GM19193 (cell line): ENCODE results near the gene SRD5A1.

ENCODE experiments used
- POLR2A ChIP-seq: IDR thresholded peaks from 4 replicates; pipeline ENCODE4 v1.6.1; 2011; ENCODE audit not compliant: insufficient read depth, insufficient read length; ENCODE audit errors: extremely low read depth

Gene SRD5A1

DNA sequence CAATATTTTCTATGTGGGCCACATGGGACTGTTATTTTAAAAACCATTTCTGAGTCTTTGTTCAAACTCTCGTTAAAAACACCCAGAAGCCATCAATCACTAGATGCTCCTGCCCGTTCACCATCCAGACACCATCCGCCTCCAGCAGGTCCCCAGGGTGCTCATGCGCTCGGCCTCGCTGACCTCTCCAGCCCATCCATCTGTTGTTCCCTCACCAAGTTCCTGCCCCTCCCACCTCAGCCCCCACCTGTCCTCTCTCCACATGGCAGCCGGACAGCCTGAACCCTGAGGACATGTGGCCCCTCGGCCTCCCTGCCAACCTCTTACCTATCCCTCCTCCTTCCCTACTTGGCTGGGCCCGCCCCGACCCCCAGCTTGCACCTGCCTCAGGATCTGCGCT lies 32.0 kb upstream of the SRD5A1 start:
- no peak for TF ChIP-seq POLR2A

DNA sequence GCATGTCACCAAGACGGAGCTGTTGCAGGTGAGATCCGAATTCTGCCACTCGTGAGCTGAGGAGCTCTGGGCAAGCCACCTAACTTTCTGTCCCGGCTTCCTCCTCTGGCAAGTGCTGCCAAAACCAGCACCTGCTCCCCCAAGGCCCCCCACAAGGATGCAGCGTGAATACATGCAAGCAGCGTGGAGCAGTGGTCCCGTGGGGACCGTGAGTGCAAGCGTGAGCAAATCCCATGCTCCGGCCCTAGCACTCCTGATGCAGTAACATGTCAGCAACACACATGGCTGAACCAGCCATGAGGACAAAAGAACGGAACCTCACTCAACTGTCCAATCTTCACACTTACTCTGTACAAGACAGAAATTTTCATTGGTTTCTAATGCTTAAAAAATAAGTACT lies 31.4 kb upstream of the SRD5A1 start:
- TF ChIP-seq POLR2A: no peak

DNA sequence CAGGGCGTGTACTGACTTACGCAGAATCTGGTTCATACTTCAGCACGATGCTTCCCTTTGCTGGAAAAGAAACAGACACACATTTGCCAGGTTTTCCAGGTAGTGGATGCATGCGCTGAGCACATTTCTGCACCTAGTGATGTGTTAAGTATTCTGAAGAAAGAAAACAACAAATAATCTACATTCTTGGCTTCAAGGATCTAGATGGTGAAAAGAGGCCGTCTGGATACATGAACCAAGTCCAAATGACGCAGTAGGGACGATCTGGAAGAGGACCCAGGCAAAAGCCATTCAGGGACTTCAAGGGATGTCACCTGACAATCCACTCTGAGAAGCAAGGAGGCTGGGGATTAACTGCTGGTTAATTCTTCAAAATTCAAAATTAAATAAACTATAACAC lies 30.8 kb upstream of the SRD5A1 start:
- no peak for TF ChIP-seq POLR2A

DNA sequence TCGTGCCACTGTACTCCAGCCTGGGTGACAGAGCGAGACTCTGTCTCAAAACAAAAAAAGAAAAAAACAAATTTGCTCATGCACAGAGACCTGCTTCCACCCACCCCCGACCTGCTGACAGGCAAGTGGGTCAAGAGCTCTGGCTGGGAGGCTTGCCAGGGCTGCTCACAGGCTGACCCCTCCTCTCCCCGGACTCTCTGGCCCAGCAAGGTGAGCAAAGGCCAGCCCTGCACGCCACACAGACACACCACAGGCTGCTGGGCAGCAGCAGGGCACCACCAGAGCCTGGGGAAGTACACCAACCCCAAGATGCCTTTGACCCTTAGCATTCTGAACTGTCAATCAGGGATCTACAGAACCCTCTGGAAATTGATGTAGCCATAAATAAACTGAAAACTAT lies 29.6 kb upstream of the SRD5A1 start:
- no peak for TF ChIP-seq POLR2A

DNA sequence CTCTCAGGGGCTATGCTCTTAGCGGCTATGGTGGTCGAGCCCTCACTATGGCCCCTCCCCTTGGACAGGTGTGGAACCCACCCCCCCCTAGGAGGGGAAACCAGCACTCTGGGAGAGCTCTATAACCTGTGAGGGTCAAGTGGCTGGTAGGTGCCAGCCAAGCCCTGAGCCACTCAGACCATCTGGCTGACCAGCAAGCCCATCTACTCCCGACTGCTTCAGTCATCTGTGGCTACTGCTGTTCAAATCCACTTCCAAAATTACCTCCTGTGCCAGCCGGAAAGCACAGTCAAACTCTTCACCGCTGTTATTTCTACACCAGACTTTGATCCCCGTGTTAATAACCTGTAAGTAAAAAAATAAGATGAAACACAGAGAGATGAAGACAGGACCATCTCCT lies 28.9 kb upstream of the SRD5A1 start:
- TF ChIP-seq POLR2A: no peak

DNA sequence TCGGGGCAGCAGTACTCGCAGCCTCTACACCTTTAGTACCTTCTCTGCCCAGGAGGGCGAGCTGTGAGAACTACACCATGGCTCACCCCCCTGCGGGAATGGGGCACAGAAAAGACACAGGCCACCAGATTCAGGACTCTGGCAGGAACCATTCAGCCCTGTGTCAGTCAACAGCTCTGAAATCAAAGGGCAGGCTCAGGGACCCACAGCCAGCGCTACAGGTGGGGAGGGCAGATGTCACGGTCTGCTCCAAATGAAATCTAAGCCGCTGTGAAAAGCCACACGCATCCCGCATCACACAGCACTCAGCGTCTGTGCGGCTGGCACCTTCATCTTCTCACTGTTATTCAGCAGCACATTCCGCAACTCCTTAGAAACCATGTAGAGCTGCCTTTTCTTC lies 28.3 kb upstream of the SRD5A1 start:
- no peak for TF ChIP-seq POLR2A

DNA sequence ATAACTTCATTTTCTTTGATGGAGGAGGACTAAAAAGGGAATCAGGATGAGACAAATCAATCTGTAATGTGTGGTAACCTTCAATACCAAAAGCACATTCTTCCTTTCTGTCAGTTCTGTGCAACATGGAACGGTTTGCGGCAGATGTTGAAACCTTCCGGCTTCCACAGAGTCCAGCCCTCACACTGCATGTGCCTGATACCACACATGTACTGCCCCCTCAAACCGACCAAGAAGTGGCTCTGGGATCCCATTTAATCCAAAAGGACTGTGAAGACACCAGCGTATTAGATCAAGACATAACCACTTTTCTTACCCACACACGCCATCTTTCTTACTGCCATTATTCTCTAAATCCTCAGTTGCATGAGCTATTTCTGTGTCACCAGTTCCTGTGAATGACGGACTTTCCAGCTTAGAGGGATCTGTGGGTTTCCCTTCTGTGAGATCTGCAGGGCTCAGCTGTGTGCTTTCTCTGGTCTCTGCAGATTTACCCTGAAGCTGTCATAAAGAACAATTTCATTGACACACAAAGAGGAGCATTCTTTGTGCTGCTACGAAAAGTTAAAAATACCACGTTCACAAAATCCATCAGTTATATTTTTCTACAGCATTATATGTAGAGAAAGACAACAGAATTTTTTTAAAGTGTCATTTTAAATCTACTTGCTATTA lies 26.2 kb upstream of the SRD5A1 start:
- no peak for TF ChIP-seq POLR2A

DNA sequence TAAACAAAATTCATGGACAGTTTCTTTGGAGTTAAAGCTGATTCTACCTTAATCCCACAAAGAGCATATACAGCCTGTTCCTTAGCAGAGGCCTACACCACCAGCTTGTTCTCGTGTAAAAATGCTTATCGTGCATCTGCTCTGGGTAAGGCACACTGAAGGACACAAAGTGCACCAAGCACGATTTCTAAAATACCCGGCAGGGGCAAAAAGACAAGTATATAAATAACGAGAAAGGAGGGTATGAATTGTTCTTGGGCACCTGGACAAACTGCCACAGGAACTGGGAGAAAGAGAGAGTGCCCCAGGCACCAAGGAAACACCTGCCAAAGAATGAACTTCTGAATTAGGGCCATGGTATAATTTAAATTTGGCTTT lies 25.7 kb upstream of the SRD5A1 start:
- no peak for TF ChIP-seq POLR2A

DNA sequence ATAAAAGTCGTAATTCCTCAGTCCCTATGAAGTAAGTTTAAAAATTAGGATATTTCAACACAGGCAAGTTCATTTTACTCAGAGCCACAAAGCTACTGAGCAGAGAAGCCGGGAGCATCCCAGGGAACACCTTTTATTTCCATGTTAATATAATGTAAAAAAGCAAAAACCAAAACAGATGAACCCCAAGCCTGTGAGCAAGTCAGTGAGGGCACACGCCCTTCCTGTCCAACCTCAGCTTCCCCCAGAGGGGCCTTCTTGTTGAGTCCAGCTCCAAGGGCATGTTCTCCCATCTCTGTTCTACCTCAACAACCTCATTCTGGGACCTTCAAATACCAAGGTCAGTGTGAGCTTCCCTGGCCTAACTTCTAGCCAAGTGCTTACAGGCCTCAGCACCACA lies 25.2 kb upstream of the SRD5A1 start:
- no peak for TF ChIP-seq POLR2A

DNA sequence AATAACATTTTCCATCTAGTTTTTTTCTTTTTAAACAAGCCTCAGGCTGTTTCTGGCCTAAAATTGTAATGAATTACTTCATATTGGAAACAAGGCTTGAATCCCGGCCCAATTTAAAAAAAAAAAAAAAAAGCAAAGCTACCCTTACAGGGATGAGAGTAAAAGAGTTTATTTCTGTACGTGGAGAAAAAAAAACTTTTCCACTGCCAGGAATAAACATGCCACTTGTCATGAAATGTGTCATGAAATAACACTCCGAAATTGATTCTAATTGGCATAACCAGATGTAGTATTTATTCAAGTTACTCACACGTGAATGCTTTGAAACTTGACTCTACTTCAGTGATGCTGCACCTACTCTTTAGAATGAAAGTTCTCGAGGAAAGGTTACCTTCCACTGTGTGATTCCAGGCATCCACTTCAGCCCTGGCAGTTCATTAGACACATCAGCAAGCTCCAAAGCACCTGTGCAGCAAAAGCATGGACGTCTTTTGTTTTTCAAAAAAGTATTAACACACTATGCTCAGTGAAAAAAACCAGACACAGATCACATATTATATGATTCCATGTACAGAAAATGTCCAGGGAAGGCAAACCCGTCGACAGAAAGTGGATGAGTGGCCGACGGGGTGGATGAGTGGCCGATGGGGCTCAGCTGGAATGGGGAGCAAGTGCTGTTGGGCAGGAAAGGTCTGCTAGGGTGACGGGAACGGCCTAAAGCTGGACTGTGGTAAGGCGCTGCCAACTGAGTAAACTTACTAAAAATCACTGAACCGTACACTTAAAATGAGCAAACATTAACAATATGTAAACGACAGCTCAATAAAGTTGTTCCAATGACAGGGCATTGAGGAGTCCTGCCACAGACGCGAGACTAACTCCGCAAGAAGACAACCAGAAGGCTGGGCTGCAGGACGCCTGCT lies 21.6 kb upstream of the SRD5A1 start:
- no peak for TF ChIP-seq POLR2A

DNA sequence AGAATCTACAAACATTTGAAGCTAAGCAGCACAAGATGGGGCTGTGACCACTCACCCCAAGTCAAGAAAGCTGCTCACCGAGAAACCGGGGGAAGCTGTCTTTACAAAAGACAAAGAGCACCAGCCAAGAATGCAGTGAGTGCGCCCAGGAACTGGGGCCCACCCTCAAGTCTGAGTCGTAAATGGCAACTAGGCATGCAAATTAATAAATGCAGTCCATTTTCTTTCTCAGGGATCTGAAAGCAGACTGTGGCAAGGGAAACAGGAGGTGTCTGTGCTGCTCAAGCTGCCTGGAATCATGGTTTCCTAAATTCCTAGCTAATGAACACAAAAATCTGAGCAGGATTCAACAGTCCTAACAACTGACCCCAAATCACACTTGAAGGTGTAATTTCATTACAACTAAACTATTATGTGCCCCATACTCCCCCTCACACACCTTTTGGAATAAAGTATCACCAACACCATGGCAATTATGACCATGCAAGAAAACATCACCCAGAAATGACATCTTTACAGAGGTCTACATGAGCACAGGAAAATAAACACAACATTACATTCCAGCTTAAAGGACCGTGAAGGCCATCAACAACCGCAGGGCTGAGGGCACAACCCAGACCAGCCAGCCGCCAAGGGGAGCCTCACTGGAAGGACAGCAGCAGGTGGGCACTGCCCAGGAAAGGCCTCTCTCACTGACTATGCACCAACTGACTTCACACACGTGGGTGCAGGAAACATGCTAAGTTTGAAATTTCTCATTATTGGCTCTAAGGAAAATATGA lies 18.0 kb upstream of the SRD5A1 start:
- TF ChIP-seq POLR2A: no peak

DNA sequence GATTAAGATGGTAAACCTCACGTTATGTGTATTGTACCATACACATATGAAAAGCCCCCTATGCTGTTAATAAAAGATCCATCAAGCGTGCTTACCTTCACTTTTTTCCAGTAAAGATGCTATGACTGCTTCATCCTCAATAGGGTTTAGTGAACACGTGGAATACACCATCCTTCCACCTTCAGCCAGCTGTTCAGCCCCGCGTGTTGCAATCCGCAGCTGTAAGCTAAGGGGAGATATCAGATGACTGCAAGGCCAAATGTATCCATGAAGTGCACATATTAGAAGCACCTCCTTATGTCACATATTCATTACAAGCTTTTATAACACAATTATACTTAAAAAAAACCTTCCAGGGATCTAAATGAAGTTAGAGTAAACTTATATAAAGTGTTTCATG lies 16.6 kb upstream of the SRD5A1 start:
- no peak for TF ChIP-seq POLR2A

DNA sequence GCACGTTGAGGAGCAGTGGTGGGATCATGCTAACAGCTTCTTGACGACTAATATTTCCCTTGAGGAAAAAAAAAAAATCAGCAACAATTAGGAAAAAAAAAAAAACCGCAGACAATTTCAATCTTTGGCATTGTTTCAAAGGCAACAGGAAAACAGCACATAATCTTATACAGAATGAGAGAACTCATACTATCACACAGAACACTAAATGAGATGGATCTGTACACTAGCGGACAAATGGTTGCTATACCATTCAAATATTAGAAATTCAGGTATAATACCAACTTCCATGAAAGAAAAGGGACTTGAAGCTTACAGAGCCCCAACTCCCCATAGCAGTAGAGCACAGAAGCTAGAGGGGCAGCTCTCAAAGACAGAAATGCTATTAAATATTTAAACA lies 10.0 kb upstream of the SRD5A1 start:
- TF ChIP-seq POLR2A: no peak

DNA sequence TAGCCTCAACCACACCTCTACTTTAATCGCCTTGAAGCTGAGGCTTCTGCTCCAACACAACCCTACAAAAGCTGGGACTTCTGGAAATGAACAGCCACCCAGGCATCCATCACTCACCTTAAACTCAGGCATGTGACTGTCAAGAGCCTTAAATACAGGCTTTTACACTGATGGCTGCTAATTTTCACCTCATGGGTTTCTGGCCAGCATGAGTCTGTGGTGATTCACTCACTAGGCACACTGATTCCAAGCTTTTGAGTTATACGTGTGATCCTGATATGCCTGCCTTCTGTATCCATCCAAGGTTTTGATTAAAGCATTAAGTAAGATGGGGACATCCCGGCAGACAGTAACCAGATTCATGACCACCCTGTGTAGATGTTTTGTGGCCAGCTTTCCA lies 9.3 kb upstream of the SRD5A1 start:
- no peak for TF ChIP-seq POLR2A

DNA sequence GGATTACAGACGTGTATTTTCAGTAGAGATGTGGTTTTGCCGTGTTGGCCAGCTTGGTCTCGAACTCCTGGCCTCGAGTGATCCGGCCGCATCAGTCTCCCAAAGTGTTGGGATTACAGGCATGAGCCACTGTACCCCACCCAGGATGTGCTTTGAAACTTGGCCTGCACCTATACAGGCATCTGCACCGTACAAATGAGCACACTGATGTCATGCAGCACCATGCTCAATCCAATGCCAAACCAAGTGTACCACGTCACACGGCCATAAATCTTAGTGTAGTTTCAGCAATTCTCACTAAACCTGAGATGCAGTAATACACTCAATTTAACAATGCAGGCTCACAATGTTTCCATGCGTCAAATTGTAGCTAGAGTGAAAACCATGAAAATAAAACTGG lies 6.7 kb upstream of the SRD5A1 start:
- no peak for TF ChIP-seq POLR2A
